AG08396 (cell line): Measurements from ENCODE around the gene ACOT8.
"Not testable (repeated sequence)": the region's sequence is repeated elsewhere in the genome, so short reads cannot be mapped to it uniquely, and the experiment has no call there.

Experiments used
- DNase-seq: peaks from one replicate; pipeline ENCODE4 v3.0.0; 2012; ENCODE audit warnings: low spot score, mixed read lengths

ACOT8 gene

GRCh38 chr20:45827030-45827652 is 30.1 kb downstream of the ACOT8 start, which contains the start of gene TNNC2:
Gene TNNC2, minus strand, starts transcription at chr20:45827312. Its CDS starts 64 bp downstream, at chr20:45827248.
- no peak for DNase-seq

- peak; percentile 56 for DNase-seq
These were observed 30.7 kb downstream of the ACOT8 start for GRCh38 chr20:45826381-45827019.

GRCh38 chr20:45823949-45824835 is 33.0 kb downstream of the ACOT8 start:
- peak; percentile 53 for DNase-seq

- peak; percentile 56 for DNase-seq
These were observed 34.3 kb downstream of the ACOT8 start for GRCh38 chr20:45822857-45823256.

GRCh38 chr20:45821947-45822346 is 35.2 kb downstream of the ACOT8 start:
- no peak for DNase-seq

GRCh38 chr20:45819466-45819865 is 37.7 kb downstream of the ACOT8 start:
- DNase-seq: no peak

GRCh38 chr20:45818239-45818638 is 39.0 kb downstream of the ACOT8 start:
- DNase-seq: no peak

GRCh38 chr20:45817376-45818194 is 39.6 kb downstream of the ACOT8 start:
- peak; percentile 72 for DNase-seq

GRCh38 chr20:45816951-45817350 is 40.2 kb downstream of the ACOT8 start:
- no peak for DNase-seq

GRCh38 chr20:45814314-45814713 is 42.9 kb downstream of the ACOT8 start:
- no peak for DNase-seq

GRCh38 chr20:45813489-45813888 is 43.7 kb downstream of the ACOT8 start:
- DNase-seq: no peak

GRCh38 chr20:45813006-45813340 is 44.2 kb downstream of the ACOT8 start:
- no peak for DNase-seq

GRCh38 chr20:45812157-45813005 is 44.8 kb downstream of the ACOT8 start, which contains the start of gene UBE2C:
Gene UBE2C, plus strand, starts transcription at chr20:45812644. Its CDS starts 52 bp downstream, at chr20:45812696.
- DNase-seq: peak; percentile 99

GRCh38 chr20:45810191-45810970 is 46.8 kb downstream of the ACOT8 start:
- no peak for DNase-seq

GRCh38 chr20:45801851-45802250 is 55.3 kb downstream of the ACOT8 start:
- DNase-seq: no peak

- DNase-seq: peak; percentile 71
These were observed 58.1 kb downstream of the ACOT8 start for GRCh38 chr20:45798935-45799642.

GRCh38 chr20:45797955-45798354 is 59.2 kb downstream of the ACOT8 start:
- DNase-seq: not testable (repeated sequence)

GRCh38 chr20:45797510-45797909 is 59.7 kb downstream of the ACOT8 start:
- DNase-seq: not testable (repeated sequence)

- no peak for DNase-seq
These were observed 60.7 kb downstream of the ACOT8 start for GRCh38 chr20:45796337-45797065.
